Measurements from ENCODE around the gene CFAP299.
"Not testable (repeated sequence)": the region's sequence is repeated elsewhere in the genome, so short reads cannot be mapped to it uniquely, and the experiment has no call there.

- not testable (repeated sequence) for TF ChIP-seq CTCF (IDR thresholded peaks at IDR 0.05 in 8 of 11, conservative IDR thresholded peaks at IDR 0.05 in 3 of 11); POLR2A (IDR thresholded peaks at IDR 0.05); POLR2AphosphoS5 (IDR thresholded peaks at IDR 0.05)
Observed at GRCh38 chr4:80315848-80316247, 19.7 kb upstream of the CFAP299 start.
